Epidermal melanocyte (primary cell): ENCODE measurements around the gene SARS2.
"Not testable (repeated sequence)": the region's sequence is repeated elsewhere in the genome, so short reads cannot be mapped to it uniquely, and the experiment has no call there.

Experiments
- DNase-seq: peaks from one replicate; pipeline ENCODE4 v3.0.0; 2011; ENCODE audit warnings: low spot score; ENCODE audit not compliant: insufficient read length

The SARS2 gene

GRCh38 chr19:38893341-38893771, 37.2 kb downstream of the SARS2 start:
- no peak for DNase-seq

- DNase-seq, result no peak
Measured at GRCh38 chr19:38892841-38893240, 37.7 kb downstream of the SARS2 start.

- DNase-seq, result no peak
Measured at GRCh38 chr19:38891771-38892170, 38.8 kb downstream of the SARS2 start.

- peak; percentile 9 for DNase-seq
Measured at GRCh38 chr19:38890686-38891085, 39.9 kb downstream of the SARS2 start.

GRCh38 chr19:38889803-38890202, 40.8 kb downstream of the SARS2 start:
- peak; percentile 14 for DNase-seq

GRCh38 chr19:38888876-38889275, 41.7 kb downstream of the SARS2 start:
- DNase-seq, result no peak

GRCh38 chr19:38884691-38885090, 45.9 kb downstream of the SARS2 start:
- not testable (repeated sequence) for DNase-seq

GRCh38 chr19:38883286-38883685, 47.3 kb downstream of the SARS2 start:
- no peak for DNase-seq

- no peak for DNase-seq
Measured at GRCh38 chr19:38880882-38881609, 49.5 kb downstream of the SARS2 start.

GRCh38 chr19:38880076-38880881, 50.3 kb downstream of the SARS2 start:
- DNase-seq, result no peak

GRCh38 chr19:38879400-38879751, 51.2 kb downstream of the SARS2 start:
- no peak for DNase-seq

GRCh38 chr19:38878575-38879399, 51.8 kb downstream of the SARS2 start:
- no peak for DNase-seq

- DNase-seq, result no peak
Measured at GRCh38 chr19:38877781-38878574, 52.6 kb downstream of the SARS2 start, which contains the start of gene RINL. RINL (minus strand) TSS chr19:38878275; CDS start chr19:38876742, 1,533 bp downstream.

- DNase-seq, result no peak
Measured at GRCh38 chr19:38875656-38876395, 54.7 kb downstream of the SARS2 start.

GRCh38 chr19:38873400-38873799, 57.2 kb downstream of the SARS2 start:
- not testable (repeated sequence) for DNase-seq

- DNase-seq, result no peak
Measured at GRCh38 chr19:38870612-38871011, 60.0 kb downstream of the SARS2 start.

GRCh38 chr19:38869836-38870607, 60.5 kb downstream of the SARS2 start:
- DNase-seq, result peak; percentile 50

GRCh38 chr19:38869160-38869835, 61.3 kb downstream of the SARS2 start:
- DNase-seq, result no peak

- no peak for DNase-seq
Measured at GRCh38 chr19:38868551-38868950, 62.0 kb downstream of the SARS2 start.
